HG02973 (cell line): ENCODE data around the gene SLC26A8.
"Not testable (repeated sequence)": the region's sequence is repeated elsewhere in the genome, so short reads cannot be mapped to it uniquely, and the experiment has no call there.

ENCODE experiments used
- ATAC-seq: cut with Tn5 transposase; IDR thresholded peaks from one replicate; pipeline ENCODE4 v1.9.1; 2021; ENCODE audit warnings: moderate library complexity; ENCODE audit not compliant: unreplicated experiment

The SLC26A8 gene

GRCh38 chr6:36018339-36018738 lies 6.1 kb downstream of the SLC26A8 start:
- ATAC-seq: no peak

- no peak for ATAC-seq
These were observed 8.8 kb downstream of the SLC26A8 start for GRCh38 chr6:36015666-36016065.

GRCh38 chr6:36000451-36000850 lies 24.0 kb downstream of the SLC26A8 start:
- ATAC-seq: no peak

GRCh38 chr6:35993150-35993549 lies 31.3 kb downstream of the SLC26A8 start:
- no peak for ATAC-seq

GRCh38 chr6:35988047-35988446 lies 36.4 kb downstream of the SLC26A8 start:
- not testable (repeated sequence) for ATAC-seq

GRCh38 chr6:35984701-35985100 lies 39.7 kb downstream of the SLC26A8 start:
- ATAC-seq: no peak

- no peak for ATAC-seq
These were observed 43.3 kb downstream of the SLC26A8 start for GRCh38 chr6:35980991-35981645.

- ATAC-seq: not testable (repeated sequence)
These were observed 44.3 kb downstream of the SLC26A8 start for GRCh38 chr6:35980126-35980525.

GRCh38 chr6:35977308-35977707 lies 47.1 kb downstream of the SLC26A8 start:
- no peak for ATAC-seq

GRCh38 chr6:35973670-35974222 lies 50.7 kb downstream of the SLC26A8 start:
- peak; percentile 78 for ATAC-seq

- ATAC-seq: no peak
These were observed 51.7 kb downstream of the SLC26A8 start for GRCh38 chr6:35972471-35973367.

GRCh38 chr6:35970181-35970580 lies 54.3 kb downstream of the SLC26A8 start:
- no peak for ATAC-seq

- no peak for ATAC-seq
These were observed 54.8 kb downstream of the SLC26A8 start for GRCh38 chr6:35969646-35970045.

GRCh38 chr6:35968821-35969220 lies 55.6 kb downstream of the SLC26A8 start:
- ATAC-seq: no peak

- no peak for ATAC-seq
These were observed 57.2 kb downstream of the SLC26A8 start for GRCh38 chr6:35967076-35967774.

GRCh38 chr6:35962779-35963560 lies 61.5 kb downstream of the SLC26A8 start:
- ATAC-seq: no peak

GRCh38 chr6:35960187-35960586 lies 64.3 kb downstream of the SLC26A8 start:
- no peak for ATAC-seq

GRCh38 chr6:35955970-35956369 lies 68.5 kb downstream of the SLC26A8 start:
- ATAC-seq: no peak

- ATAC-seq: no peak
These were observed 68.9 kb downstream of the SLC26A8 start for GRCh38 chr6:35955521-35955920.

GRCh38 chr6:35955071-35955470 lies 69.4 kb downstream of the SLC26A8 start:
- ATAC-seq: no peak

GRCh38 chr6:35954333-35954732 lies 70.1 kb downstream of the SLC26A8 start:
- no peak for ATAC-seq
